Panc1 (cell line): ENCODE measurements around the gene NAGS.

Experiments
- CTCF ChIP-seq: fragments of 450-650 bp; IDR thresholded peaks from 2 replicates; pipeline ENCODE4 v1.5.1; 2017; ENCODE audit warnings: mild to moderate bottlenecking
- POLR2AphosphoS5 ChIP-seq: IDR thresholded peaks from 2 replicates; pipeline ENCODE4 v1.6.1; 2012; ENCODE audit warnings: mild to moderate bottlenecking, low read depth, low read length, moderate library complexity

- no peak for TF ChIP-seq CTCF
- TF ChIP-seq POLR2AphosphoS5, result no peak
Measured at GRCh38 chr17:43975898-43976297, 28.5 kb upstream of the NAGS start.
